AG08396 (cell line): ENCODE data around the gene ACOD1.
A peak's percentile ranks its signal among the peaks of the same experiment; 100 is the strongest.

Experiments
- DNase-seq: peaks from one replicate; pipeline ENCODE4 v3.0.0; 2012; ENCODE audit warnings: low spot score, mixed read lengths

Gene ACOD1

DNA sequence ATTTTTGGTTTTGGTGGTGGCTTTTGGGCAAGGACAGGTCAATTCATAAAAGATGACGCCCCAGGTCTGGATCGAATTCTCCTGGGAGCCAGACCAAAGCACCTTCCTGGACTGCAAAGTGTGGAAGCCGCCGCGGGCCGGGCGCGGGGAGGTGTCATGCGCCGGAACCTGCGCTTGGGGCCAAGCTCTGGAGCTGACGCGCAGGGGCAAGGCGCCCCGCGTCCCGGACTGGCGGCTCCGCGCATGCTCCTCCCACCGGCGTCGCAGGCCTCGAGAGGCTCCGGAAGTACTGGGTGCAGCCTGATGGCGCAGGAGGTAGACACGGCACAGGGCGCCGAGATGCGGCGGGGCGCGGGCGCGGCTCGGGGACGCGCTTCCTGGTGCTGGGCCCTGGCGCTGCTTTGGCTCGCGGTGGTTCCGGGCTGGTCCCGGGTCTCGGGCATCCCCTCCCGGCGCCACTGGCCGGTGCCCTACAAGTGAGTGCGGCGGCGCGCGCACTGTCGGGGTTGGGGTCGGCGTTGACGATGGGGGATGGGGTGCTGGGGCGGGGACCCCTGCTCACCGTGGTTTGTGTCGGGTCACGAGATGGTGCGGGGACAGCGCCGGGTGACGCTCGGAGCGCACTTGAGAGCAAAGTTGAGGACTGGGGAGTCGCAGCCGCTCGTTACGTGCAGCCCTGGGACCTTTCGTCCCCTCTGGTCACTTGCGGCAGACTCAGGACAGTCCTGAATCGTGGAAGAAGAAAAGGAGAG lies 43.7 kb downstream of the ACOD1 start, which contains the start of gene CLN5:
Gene CLN5 (plus strand): TSS at position 286 of the 752 bp plus-strand sequence. CDS start 18 bp downstream, at position 304.
- peak; percentile 97 for DNase-seq

DNA sequence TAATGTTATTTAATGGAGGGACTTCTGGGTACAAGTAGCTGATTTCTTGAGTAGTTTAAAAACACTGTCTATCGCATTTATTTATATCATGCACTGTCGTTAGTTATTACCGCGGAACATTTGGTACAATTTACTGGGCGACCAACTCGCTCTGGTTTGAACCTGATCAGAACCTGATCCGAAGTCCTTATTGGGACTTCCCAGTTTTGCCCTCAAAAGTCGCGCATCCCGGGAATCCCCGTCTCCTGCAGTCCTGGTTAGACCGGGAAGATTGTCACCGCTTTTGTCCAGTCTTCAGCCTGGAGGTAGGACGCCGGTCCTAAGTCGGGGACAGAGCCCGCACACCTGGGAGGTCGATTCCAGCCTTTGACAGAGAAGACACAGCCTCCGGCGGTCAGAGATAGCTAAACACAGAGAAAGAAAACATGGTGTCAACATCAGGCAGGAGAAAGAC lies 44.3 kb downstream of the ACOD1 start:
- peak; percentile 25 for DNase-seq

DNA sequence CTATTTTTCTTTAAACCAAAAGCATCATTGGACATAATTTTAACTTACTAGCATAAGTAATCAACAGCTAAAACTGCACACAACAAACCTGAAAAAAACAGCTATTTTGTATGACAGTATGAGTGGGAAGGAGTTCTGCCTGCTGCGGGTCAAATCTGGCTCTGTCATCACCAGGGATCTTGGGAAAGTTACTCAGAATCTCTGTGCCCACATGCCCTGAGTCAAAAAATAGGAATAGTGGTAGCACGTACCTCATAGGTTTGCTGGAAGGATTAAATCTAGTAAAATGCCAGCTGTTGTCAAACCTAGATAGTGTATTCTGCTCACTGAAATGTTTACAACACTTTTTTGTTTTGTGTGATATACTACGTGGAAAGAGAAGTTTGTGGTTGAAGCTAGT lies 44.7 kb downstream of the ACOD1 start:
- DNase-seq, result peak; percentile 35

DNA sequence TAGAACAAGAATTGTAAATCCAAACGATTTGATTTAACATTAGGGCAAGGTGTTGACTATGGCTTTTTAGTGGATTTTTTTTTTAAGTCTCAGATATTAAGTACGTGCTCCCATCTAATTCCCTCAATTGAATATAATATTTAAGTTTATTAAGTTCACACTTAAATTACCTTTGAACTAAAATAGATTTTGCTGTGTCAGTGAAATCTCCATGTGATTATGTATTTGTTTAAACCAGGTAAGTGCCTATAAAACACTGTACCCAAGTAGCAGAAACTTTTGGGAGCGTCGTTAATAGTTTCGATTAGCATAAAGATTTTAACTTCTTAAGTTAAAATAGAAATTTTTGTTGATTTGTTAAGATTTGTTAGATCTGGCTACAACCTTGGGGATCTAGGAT lies 45.2 kb downstream of the ACOD1 start:
- DNase-seq, result no peak

DNA sequence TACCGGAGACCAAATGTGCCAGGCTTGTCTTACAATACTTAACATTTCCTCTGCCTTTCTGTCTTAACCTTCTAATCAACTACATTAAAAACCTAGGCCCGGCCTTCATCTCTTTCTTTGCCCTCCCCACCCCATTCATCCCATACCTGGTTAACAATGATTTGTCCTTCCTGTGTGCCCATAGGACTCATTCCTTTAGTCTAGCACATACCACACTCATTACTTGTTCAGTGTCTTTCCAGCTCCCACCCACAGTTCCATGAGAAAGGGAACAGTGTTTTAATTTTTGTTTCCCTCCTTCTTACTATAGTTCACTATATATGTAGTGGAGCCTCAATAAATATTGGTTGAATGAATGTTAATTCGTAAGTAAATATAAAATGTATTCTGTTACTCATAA lies 46.0 kb downstream of the ACOD1 start:
- DNase-seq, result no peak

DNA sequence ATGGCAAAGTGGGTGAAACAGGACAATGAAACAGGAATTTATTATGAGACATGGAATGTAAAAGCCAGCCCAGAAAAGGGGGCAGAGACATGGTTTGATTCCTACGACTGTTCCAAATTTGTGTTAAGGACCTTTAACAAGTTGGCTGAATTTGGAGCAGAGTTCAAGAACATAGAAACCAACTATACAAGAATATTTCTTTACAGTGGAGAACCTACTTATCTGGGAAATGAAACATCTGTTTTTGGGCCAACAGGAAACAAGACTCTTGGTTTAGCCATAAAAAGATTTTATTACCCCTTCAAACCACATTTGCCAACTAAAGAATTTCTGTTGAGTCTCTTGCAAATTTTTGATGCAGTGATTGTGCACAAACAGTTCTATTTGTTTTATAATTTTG lies 52.2 kb downstream of the ACOD1 start:
- no peak for DNase-seq

DNA sequence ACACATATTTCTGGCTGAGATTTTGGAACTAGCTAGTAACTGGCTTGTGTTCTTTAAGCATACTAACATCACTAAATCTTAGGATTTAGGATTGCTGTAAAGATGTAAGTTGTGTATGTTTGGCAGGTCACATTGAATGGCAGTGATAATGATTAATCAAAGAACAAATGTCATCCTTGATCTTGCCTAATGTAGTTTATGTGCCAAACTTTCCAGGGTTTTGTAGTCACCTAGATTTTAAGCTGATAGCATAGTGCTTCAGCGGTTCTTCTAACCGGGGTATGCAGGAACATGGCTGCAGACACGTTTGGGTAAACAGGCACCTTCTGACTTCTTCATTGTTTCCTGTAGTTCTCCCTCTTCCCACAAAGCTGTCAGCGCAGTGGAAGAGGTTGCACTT lies 53.2 kb downstream of the ACOD1 start:
- no peak for DNase-seq

DNA sequence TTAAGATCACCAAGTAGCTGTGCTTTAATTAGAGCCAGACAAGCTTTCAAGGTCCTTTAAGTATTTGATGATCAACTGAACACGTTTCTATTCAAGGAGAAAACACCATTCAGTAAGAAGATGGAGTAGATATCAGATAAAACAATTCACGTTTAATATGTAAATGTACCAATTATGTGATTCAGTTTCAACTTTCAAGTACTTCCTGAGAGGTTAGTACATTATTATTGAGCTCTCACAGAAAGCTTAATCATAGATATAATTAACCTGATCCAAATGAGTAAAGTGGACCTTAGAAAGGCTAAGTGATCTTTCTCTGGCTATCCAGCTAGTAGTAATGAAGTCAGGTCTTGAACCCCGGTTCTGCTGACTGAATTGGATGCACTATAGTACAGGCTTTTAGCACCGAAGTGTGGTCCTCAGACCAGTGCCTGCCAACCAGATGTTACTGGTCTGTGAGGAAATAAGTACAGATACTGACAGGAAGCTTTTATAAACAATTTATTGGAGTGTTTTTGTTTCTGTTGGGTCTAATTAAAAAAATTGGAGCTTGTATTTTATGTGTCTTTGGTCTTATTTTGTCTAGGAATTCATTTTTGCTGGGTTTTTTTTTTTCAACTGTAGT lies 53.8 kb downstream of the ACOD1 start:
- no peak for DNase-seq

DNA sequence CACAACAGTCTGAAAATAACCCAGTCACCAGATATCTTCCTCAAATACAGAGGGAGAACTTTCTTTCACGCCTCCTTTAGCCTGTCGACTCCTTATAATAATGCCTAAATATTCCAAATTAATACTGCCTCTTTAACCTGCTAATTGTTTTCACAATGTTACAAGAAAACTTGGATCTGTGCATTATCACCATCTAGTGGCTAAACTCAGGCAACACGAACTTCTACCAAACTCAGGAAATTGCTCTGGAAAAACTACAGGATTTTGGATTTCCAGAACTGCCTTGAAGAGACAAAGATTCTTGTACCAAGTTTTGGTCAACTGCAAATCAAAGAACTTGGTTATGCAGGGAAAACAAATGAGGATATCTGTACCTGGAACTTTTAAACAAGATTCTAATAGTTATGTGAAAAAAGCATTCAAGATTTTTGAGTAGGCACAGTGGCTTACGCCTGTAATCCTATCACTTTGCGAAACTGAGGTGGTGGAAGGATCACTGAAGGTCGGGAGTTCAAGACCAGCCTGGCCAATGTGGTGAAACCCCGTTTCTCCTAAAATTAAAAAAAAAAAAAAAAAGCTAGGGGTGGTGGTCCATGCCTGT lies 54.4 kb downstream of the ACOD1 start:
- peak; percentile 29 for DNase-seq
